Stimulated activated CD4-positive, alpha-beta T cell treated with anti-CD3 and anti-CD28 coated beads, Interleukin-2, amount 100 ng/mL, for 24 hours (primary cell): Measurements from ENCODE around the gene BSND.
"Not testable (repeated sequence)": the region's sequence is repeated elsewhere in the genome, so short reads cannot be mapped to it uniquely, and the experiment has no call there.

Experiments
- DNase-seq, 2 donors: peaks; one replicate each; pipeline ENCODE4 v3.0.0-alpha.2; 2020

Gene BSND

GRCh38 chr1:54998677-54999076 is at the start of gene BSND:
Gene BSND, plus strand, starts transcription at chr1:54998933. Its CDS starts 254 bp downstream, at chr1:54999187.
- DNase-seq: no peak

GRCh38 chr1:54949053-54949452 is 49.7 kb upstream of the BSND start:
- DNase-seq: no peak

DNA sequence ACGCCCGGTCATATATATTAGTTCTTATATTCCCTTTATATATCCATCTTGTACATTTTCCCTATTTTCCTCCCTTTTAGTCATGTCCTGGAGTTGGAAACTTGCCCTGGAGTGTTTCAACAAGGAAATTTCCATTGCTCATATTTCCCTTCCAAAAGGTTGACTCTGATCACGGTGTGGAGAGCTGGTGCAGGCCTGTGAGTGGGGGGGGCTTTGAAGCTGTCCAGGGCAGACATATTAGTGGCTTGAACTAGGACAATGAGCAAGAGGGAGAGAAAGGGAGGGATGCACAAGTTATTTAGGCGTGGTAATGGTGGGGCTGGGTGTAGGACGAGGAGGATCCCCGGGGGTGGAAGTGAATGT is 48.7 kb upstream of the BSND start:
- DNase-seq: no peak

- peak; percentile 52 to 61 for DNase-seq
These were observed 48.2 kb upstream of the BSND start for GRCh38 chr1:54950369-54951163.

GRCh38 chr1:54951810-54952226 is 46.9 kb upstream of the BSND start:
- no peak for DNase-seq

DNA sequence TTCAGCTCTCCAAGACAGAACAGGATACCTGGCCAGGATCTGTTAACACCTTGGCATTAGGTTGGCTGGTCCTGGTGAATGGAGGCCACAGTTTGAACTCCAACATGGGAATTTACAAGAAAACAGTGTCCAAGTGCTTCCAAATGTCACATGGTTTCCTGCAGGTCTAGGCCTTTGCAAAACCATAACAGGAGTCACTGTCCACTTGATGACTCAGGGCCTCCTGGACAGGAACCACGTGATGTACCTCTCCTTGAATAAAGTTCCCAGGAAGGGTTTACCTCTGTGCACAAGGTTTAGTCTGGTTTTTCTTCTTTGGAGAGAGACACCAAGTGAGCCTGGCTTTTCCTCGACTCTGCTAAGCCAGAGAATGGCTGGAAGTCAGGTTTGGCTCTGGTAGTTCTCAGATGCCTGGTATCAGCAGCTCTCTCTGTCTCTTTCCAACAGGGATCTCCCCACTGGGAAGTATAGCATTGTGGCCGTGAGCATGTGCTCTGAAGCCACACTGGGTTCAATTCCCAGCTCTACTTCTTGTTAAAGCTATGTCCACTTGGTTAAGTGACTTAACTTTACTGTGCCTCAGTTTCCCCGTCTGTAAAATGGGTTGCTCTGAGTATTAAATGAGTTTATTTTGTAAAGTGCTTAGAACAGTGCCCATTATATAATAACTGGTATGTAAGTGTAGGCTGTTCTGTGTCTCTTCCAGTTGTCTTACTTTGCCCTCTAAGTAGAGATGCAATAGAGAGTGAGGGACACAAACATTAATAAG is 45.6 kb upstream of the BSND start:
- DNase-seq: no peak

DNA sequence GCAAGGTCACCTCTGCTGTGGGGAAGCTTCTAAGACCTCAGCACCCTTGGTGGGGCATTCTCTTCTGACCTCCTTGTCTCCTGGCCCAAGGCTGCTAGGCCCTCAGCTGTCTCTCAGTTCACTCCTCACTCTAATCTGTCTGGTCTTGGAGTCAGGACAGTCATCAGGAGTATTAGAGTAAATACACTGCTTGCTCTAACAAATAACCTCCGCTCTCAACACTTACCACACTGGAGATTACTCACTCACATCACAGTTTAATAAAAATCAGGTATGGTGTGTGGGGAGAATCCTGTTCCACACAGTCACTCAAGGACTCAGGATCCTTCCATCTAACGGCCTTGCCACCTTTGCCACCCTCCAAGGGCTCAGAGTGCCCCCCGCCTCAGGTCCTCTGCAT is 44.9 kb upstream of the BSND start:
- no peak for DNase-seq

GRCh38 chr1:54955359-54955758 is 43.4 kb upstream of the BSND start:
- DNase-seq: no peak

- no peak for DNase-seq
These were observed 42.0 kb upstream of the BSND start for GRCh38 chr1:54956726-54957125.

DNA sequence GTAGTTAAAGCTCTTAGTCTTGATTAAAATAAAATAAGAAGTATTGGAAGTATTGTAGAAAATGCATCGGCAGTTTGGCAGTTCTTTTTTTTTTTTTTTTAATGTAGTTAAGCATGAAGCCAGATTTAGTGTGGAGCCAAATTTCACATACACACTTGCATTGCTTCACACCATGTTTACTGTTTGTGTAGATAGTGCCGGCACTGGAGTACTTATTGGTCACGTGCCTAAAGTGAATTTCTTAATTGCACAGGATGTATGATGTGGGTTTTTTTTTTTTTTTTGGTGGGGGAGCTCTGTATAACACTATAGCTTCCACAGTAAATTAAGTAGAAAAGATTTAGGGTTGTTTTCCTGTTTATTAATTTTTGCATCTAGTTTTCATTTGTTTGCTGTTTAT is 39.5 kb upstream of the BSND start:
- DNase-seq: no peak

GRCh38 chr1:54962612-54963395 is 35.9 kb upstream of the BSND start:
- no peak for DNase-seq

- DNase-seq: not testable (repeated sequence)
These were observed 34.9 kb upstream of the BSND start for GRCh38 chr1:54963829-54964228.

DNA sequence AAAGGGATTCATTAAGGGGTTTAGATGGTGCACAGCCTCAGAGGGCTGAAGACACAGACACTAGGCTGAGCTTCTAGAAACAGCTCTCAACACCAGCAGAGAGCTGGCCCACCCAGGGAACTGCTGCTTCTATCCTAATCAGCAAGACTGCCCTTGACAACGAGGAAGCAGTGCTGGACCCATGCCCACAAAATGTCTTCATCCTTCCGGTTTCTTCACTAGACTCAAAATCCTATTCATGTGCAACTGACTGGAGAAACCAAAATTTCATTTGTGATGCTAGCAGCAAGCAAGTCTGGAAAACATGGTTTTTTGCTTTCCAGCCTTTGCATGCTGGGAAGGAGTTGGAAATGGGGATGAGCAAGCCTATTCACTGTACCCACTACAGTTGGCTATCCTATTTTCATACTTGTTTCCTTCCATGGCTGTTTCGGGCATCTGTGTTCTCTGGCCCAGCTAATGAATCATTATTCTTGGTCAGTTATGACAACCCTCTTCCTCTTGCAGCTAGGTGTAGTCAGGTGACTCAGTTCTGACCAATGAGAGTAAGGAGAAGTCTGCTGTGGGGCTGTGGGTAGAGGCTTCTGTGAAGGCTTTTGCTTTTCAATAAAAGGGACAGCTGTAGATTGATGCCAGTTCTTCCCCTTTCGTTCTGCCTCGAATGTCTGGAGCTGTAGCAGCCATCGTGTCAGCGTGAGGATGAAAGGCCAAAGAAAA is 33.0 kb upstream of the BSND start:
- DNase-seq: no peak

DNA sequence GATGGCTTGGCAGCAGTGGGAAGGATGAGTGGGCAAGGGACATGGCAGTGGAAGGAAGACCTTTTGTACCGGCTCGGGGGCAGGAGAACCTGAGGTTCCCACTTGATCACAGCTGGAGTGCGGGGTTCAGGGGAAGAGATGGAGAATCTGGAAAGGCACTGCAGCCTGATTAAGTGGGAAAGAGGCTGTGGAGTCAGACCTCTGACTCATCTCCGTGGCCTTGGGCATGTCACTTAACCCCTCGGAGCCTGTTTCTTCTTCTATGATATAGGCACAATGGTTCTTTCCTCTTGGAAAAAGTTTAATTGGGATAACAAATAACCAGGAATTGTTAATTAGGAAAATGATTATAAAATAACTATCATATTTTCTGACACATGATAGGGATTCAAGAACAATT is 31.4 kb upstream of the BSND start:
- no peak for DNase-seq

- no peak for DNase-seq
These were observed 30.2 kb upstream of the BSND start for GRCh38 chr1:54968551-54968950.

DNA sequence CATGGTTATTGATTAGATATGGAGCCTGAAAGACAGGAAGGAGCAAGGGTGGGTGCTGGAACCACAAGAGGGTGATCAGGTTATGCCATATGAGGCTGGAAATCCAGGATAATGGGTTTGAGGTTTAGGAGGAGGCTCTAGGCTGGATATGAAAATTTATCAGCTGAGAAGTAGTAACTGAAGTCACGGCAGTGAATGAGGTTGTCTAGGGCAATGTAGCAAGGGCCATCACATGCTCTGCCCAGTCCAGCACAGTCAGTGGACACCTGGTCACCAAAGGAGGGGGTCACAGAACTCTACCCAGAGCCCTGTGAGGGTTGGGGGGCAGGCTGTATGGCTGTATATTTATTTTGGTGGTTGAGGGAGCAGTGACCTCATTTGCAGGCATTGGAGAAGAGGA is 28.9 kb upstream of the BSND start:
- DNase-seq: no peak

- no peak for DNase-seq
These were observed 27.8 kb upstream of the BSND start for GRCh38 chr1:54970901-54971300.

- DNase-seq: no peak
These were observed 27.4 kb upstream of the BSND start for GRCh38 chr1:54971317-54971791.

GRCh38 chr1:54972436-54972835 is 26.3 kb upstream of the BSND start:
- no peak for DNase-seq

DNA sequence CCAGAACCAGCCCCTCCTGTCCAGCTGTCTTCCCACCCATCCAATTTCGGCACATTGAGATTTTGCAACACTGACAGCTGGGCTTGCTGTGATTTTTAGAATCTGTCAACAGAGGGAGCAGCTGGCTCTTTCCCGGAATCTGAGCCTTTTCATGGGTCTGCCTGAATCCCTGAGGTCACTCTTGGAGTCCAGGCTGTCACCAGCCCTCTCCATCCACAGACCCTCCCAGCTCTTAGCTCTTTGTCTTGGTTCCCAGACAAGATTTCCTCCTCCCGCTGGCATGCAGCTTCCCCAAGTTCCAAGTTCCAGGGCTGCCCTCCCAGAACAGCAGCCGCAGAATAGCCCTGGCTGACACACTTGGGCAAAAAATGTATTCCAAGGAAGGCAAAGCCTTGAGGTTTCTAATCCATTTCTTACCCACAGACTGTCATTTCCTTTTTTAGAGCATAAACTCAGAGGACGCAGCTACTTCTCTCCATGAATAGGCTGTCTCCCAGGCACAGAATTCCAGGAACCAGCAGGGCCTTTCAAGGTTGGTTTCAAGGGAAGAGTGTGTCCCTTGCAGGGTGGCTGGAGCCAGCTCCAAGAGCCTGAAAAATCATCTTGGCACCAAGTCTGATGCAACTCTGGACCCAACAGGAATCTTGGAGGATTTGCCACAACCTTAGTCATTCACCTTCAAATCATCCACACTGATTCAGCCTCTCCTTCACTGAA is 25.4 kb upstream of the BSND start:
- no peak for DNase-seq

DNA sequence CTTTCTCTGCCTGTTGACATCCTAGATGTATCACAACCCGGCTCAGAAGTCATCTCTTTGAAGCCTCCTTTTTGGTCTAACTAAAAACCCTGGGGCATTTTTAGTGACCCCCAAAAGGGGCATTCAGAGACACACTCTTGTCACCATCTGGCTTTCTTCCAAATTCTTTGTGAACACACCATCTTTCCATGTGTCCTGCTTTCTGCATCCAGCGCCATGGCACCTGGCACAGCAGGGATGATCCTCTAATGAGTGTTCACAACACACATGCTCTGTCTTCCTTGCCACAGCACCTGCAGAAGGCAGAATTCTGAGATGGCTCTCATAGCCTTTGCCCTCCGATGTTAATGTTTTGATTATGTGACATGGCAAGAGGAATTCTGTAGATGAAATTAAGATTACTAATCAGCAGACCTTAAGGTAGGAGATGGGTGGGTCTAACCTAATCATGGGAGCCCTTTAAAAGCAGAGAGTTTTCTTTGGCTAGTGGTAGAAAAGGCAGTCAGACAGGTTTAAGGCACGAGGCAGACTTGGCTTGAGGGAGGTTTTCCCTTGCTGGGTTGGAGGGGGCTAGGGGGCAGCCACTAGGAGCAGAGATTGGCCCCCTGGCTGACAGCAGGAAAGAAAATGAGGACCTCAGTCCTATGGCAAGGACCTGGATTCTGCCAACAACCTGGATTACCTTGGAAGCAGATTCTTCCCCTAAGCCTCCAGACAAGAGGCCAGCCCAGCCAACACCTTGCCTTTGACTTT is 23.2 kb upstream of the BSND start:
- DNase-seq: no peak
